Activated CD8-positive, alpha-beta memory T cell treated with anti-CD3 and anti-CD28 coated beads for 1 hour (primary cell): ENCODE data around the gene NAIP.
"Not testable (repeated sequence)": the region's sequence is repeated elsewhere in the genome, so short reads cannot be mapped to it uniquely, and the experiment has no call there.

Experiments
- DNase-seq, 2 donors: peaks; one replicate each; pipeline ENCODE4 v3.0.0-alpha.2; 2020; ENCODE audit warnings: low read depth in 1 of 2; ENCODE audit errors: extremely low read depth in 1 of 2

The NAIP gene, protein sequence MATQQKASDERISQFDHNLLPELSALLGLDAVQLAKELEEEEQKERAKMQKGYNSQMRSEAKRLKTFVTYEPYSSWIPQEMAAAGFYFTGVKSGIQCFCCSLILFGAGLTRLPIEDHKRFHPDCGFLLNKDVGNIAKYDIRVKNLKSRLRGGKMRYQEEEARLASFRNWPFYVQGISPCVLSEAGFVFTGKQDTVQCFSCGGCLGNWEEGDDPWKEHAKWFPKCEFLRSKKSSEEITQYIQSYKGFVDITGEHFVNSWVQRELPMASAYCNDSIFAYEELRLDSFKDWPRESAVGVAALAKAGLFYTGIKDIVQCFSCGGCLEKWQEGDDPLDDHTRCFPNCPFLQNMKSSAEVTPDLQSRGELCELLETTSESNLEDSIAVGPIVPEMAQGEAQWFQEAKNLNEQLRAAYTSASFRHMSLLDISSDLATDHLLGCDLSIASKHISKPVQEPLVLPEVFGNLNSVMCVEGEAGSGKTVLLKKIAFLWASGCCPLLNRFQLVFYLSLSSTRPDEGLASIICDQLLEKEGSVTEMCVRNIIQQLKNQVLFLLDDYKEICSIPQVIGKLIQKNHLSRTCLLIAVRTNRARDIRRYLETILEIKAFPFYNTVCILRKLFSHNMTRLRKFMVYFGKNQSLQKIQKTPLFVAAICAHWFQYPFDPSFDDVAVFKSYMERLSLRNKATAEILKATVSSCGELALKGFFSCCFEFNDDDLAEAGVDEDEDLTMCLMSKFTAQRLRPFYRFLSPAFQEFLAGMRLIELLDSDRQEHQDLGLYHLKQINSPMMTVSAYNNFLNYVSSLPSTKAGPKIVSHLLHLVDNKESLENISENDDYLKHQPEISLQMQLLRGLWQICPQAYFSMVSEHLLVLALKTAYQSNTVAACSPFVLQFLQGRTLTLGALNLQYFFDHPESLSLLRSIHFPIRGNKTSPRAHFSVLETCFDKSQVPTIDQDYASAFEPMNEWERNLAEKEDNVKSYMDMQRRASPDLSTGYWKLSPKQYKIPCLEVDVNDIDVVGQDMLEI (N-terminal part only)

GRCh38 chr5:71025289-71025953 is at the start of gene NAIP:
Gene NAIP (minus strand): TSS chr5:71025339. CDS start chr5:71012915, 12,424 bp downstream.
- DNase-seq: not testable (repeated sequence)

- not testable (repeated sequence) for DNase-seq
These were observed 42.3 kb upstream of the NAIP start, which contains the start of gene GTF2H2 for GRCh38 chr5:71067262-71067928. Gene GTF2H2 (minus strand): TSS chr5:71067676. CDS start chr5:71062763, 4,913 bp downstream.

- DNase-seq: not testable (repeated sequence)
These were observed 36.2 kb upstream of the NAIP start for GRCh38 chr5:71061322-71061721.

DNA sequence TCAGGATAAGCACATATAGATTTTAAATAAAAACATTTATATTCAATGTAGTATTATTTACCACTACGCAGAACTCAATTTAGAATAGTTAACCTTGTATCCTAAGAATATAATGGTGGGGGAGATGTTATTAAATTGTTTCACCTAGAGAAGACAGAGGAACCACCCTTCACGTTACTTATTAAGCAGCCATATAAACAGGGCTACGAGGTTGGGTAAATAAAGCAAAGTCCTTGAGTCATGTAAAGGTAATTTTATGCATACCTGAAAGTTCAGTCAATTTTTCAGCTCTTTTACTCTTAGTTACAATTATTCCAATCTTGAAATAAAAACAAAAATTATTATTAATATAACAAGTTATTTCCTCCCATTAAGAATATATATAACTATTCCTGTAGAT is 34.3 kb upstream of the NAIP start:
- not testable (repeated sequence) for DNase-seq

DNA sequence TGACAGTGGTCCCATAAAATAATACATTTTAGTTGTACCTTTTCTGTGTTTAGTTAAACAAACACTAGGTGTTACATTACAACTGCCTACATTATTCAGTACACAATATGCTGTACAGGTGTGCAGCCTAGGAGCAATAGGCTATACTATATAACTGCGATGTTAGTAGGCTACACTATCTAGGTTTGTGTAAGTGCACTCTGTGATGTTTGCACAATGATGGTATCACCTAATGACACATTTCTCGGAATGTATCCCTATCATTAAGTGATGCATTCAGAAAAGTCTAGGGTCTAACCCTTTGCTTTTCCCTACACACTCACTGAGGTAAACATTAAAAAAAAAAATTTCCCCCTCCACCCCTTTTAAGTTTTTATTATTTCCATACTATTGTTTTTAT is 19.7 kb upstream of the NAIP start:
- not testable (repeated sequence) for DNase-seq

GRCh38 chr5:71044128-71044527 is 19.0 kb upstream of the NAIP start:
- DNase-seq: not testable (repeated sequence)

GRCh38 chr5:71031046-71031776 is 6.1 kb upstream of the NAIP start:
- DNase-seq: not testable (repeated sequence)

- not testable (repeated sequence) for DNase-seq
These were observed 4.5 kb downstream of the NAIP start for GRCh38 chr5:71020643-71021042.

GRCh38 chr5:71018376-71019005 is 6.6 kb downstream of the NAIP start:
- DNase-seq: not testable (repeated sequence)

DNA sequence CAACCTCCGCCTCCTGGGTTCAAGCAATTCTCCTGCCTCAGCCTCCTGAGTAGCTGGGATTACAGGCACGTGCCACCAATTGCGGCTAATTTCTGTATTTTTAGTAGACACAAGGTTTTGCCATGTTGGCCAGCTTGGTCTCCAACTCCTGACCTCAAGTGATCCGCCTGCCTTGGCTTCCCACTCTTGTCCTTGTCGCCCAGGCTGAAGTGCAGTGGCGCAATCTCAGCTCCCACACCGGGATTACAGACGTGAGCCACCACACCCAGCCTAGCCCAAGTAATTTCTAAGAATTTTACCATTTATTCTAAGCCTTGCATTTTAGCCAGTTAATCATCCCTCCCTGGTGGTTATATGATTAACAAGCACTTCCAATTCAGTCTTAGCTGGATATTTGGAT is 11.0 kb downstream of the NAIP start:
- no peak for DNase-seq

DNA sequence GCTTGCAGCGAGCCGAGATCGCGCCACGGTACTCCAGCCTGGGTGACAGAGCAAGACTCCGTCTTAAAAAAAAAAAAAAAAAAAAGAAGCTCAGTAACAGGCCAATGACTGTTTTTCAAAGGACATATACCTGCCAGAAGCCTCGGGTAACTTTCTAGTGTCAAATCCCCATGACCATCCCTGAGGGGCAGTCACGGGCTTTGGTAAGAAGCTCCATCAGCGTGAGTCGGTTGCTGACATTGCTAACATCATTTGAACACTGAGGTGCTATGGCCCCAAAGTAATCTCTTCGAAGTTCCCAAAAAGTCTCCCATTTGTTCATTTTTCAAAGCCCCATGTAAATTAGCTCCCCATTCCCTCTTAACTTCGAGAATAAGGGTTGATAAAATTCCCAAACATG is 11.6 kb downstream of the NAIP start:
- DNase-seq: no peak

DNA sequence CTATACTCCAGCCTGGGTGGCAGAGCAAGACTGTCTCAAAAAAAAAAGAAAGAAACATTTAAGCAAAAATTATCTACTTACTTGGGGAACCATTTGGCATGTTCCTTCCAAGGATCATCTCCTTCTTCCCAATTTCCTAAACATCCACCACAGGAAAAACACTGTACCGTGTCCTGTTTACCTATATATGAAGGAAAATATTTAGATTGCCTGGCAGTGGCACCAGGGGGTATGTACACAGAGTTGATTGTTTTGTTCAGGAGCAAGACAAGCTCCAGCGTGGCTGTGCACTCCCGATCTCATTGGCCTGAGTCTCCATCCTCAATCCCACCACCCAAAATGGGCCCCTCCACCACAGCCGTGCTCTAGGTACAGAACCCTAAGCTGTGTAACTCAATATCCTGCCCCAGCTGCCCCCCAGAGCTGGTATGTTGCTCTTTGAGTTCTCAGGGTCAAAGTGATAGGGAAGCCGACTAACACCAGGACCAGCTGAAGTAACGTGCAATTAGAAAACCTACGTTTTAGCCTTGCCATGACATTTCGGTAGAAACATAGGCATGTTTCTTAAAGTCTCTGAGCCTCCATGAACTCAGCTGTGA is 13.8 kb downstream of the NAIP start:
- DNase-seq: no peak

DNA sequence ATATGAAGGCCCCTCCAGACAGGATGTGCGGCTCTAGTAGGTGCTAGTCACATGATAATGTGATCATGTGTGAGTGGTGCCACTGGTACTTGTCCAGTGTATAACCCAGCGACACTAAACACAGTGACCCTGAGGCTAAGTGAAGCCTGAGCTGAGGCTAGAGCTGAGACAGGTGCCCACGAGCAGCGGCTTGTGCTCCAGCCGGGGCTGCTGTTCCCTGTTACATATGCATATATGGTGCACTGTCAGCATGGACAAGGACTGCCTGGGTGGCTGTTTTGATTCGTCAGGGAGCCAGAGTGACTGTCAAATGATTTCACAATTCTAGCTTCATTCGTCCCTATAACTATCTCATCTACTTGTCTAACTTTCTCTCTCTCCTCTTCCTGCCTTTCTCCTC is 18.2 kb downstream of the NAIP start:
- DNase-seq: not testable (repeated sequence)

DNA sequence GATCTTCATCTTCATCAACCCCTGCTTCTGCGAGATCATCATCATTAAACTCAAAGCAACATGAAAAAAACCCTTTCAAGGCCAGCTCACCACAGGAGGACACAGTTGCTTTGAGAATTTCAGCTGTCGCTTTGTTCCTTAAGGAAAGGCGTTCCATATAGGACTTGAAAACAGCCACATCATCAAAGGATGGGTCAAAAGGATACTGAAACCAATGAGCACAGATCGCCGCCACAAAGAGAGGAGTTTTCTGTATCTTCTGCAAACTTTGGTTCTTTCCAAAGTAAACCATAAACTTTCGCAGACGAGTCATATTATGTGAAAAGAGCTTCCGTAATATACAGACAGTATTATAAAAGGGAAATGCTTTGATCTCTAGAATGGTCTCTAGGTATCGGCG is 40.3 kb downstream of the NAIP start:
- DNase-seq: not testable (repeated sequence)

DNA sequence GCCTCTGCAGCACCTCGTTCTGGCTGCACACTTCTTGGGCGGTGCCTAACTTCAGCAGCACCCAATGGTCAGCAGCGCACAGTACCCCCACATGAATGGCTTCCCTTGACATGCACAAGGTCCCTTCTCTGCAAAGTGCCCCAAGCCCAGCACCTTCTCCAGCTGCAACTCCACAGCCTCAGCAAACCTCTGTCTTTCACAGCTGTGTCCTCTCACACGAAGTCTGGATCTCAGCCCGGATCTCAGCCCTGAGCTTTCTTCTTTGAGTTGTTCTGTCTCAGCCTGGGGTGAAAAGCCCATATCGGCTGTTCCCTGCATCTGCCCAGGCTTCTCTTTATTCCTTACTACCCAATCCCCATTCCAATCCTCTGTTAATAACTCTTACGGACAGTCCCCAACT is 57.9 kb downstream of the NAIP start:
- DNase-seq: not testable (repeated sequence)

GRCh38 chr5:70964531-70964930 is 60.6 kb downstream of the NAIP start:
- not testable (repeated sequence) for DNase-seq

GRCh38 chr5:70953068-70953467 is 72.1 kb downstream of the NAIP start:
- not testable (repeated sequence) for DNase-seq

DNA sequence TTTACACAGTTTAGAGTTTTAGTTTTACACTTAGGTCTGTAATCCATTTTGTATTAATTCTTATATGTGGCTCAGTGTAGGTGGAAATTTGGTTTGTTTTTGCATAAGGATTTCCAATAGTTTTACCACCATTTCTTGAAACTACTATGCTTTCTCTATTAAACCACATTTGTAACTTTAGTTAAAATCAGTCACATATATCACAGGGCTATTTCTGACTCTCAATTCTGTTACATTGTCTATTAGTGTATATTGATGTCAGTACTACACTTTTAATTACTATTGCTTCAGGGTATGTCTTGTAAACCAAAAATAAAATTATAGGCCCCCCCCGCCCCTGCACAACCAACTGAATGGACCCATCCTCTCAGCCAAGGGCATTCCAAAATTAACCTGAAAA is 92.6 kb downstream of the NAIP start:
- DNase-seq: not testable (repeated sequence)
